NCI-H2081 treated with DMSO at 0.1 percent for 48 hours (cell line): ENCODE measurements around the gene CELA3A.
"Not testable (repeated sequence)": the region's sequence is repeated elsewhere in the genome, so short reads cannot be mapped to it uniquely, and the experiment has no call there.

Source experiments
- DNase-seq: peaks from one replicate; lab custom pipeline; 2025; lab: John Stamatoyannopoulos, UW

Gene CELA3A

DNA sequence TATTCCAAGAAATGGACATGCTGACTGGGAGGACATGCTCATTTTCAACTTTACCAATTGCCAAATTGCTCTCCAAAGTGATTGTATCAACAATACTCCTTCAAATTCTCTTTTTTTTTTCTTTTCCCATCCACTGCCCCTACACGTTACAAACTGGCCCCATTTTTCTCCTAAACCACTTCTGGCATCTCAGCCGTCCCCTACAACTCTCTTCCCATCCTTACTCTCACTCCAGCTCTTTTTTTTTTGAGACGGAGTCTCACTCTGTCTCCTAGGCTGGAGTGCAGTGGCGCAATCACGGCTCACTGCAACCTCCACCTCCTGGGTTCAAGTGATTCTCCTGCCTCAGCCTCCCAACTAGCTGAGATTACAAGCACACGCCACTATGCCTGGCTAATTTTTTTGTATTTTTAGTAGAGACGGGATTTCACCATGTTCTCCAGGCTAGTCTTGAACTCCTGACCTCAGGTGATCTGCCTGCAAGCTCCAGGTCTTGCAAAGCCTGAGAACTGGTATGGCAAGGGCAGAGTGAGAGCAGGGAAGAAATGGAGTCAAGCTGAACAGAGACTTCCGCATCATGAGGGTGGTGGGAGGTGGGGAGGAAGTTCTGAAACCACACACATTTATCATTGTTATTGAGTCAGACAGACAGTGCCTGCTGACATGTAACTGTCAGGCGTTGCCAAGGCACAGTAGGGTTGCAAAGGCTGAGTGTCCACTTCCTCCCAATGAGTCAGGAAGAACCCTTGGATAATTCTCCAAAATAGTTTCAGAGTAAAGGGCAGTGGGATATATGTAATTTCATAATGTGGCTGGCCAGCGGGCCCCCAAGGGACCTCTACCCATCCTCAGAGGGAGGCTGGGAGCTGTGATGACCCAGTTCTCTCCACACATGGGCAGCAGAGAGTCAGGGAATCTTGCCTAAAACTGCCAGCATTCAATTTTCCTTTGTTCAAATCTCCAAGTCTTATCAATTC, 17.4 kb downstream of the CELA3A start:
- no peak for DNase-seq

- no peak for DNase-seq
Observed at GRCh38 chr1:22021061-22021460, 19.6 kb downstream of the CELA3A start.

DNA sequence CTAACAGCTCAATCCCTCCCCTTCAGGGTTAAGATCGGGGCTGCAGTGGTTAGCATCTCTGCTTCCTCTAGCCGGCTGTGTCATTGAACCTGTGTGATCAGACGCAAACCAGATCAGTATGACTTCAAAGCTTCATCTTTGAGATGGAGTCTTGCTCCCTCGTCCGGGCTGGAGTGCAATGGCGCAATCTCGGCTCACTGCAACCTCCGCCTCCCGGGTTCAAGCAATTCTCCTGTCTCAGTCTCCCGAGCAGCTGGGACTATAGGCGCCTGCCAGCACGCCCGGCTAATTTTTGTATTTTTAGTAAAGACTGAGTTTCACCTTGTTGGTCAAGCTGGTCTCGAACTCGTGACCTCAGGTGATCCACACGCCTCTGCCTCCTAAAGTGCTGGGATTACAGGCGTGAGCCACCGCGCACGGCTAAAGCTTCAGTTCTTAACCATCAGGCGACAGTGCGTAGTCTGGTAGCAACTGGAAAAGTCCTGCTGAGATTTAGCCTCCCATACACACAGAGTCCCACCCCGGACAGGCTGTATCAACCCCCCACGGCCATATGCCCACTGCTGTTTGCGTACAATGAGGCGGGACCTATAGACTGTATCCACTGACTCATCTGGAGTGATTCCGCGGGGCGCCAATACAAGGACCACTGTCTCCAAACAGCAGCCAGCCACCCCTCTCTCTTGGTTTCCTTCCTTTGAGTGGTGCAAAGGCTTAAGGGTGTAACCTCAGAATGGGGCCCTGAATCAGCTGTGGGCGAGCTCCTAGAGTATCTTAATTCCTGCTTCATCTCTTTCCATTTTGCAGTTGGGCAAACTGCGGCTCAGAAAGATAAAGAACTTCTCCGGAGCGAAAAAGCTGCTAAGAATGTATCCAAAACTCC, 23.3 kb downstream of the CELA3A start:
- DNase-seq: peak; percentile 81

DNA sequence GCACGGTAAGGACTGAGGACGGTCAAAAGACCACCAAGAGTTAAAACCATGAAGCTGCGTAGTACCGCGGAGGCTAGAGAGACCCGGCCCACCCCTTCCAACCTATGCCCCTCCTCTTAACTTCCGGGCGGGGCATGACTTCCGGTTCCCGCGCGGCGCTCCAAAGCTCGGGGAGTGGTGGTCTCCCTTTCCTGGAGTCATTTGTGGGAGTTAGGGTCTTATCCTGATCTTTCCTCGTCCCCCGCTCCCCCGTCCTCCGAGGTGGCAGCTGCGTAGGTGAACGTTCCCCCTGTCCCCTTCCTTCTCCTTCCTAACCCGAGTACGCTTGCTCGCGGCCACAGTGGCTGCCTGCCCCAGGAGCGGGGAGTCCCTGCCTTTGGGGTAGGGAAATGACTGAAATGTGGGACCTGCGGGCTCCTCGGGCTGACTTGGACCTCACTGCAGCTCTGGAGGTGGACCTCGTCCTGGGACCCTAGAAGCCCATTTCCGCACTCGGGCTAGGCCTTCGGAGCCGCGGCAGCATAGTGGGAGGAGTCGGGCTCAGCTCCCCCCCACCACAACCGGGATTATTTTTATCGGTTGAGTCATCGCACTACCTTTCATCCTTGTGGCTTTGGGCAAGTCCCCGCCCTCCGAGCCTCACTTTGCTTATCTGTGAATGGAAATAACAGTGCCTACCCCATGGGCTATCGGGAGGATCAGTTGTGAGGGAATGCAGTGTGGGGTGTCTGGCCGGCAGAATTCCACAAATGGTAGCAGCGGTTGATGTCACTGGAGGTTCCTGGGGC, 24.1 kb downstream of the CELA3A start:
- DNase-seq: peak; percentile 81

DNA sequence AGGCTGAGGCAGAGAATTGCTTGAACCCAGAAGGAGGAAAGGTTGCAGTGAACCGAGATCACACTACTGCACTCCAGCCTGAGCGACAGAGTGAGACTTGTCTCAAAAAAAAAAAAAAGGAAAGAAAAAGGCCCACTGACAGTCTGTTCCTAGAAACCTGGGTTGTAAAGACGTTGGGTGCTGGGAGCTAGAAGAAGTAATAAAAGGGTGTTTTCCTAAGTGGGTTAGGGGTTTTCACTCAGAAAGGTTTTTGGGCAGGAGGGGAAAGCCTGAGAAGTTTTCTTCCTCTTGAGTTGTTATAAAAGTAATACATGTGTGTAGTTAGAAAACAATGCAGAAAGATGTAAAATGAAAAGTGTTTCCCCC, 25.4 kb downstream of the CELA3A start:
- no peak for DNase-seq

DNA sequence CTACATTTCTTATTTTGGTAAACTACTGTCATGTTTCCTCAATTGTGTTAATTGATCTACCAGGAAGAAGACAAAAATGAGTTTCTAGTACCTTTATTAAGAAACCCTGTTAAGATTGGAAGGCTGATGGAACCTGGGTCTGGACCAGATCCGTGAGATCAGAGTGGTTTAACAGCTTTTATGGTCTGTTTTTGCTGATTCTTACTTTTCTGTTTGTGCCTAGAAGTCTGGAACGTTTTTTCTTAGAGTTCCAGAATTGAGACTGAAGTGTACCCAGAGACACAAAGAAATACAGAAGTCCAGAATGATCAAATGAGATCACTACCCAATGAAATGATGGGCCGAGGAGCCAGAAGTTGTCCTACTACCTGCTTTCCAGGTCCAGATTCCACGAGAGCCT, 28.6 kb downstream of the CELA3A start:
- no peak for DNase-seq

DNA sequence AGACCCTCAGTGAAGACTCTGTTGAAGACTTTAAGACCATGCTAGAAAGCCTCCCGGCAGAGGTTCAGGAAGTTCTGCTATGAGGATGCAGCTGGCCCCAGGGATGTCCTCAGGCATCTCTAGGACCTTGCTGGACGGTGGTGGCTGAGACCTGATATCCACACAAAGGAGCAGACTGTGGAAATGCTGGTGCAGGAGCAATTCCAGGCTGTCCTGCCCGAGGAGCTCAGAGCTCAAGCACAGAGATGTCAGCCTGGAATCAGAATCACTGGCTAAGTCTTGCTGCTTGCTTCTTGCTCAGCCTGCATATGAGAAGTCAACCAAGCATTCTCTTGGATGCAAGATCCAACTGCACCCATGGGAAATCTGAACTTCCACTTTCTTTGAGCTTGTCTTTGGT, 29.0 kb downstream of the CELA3A start:
- no peak for DNase-seq

DNA sequence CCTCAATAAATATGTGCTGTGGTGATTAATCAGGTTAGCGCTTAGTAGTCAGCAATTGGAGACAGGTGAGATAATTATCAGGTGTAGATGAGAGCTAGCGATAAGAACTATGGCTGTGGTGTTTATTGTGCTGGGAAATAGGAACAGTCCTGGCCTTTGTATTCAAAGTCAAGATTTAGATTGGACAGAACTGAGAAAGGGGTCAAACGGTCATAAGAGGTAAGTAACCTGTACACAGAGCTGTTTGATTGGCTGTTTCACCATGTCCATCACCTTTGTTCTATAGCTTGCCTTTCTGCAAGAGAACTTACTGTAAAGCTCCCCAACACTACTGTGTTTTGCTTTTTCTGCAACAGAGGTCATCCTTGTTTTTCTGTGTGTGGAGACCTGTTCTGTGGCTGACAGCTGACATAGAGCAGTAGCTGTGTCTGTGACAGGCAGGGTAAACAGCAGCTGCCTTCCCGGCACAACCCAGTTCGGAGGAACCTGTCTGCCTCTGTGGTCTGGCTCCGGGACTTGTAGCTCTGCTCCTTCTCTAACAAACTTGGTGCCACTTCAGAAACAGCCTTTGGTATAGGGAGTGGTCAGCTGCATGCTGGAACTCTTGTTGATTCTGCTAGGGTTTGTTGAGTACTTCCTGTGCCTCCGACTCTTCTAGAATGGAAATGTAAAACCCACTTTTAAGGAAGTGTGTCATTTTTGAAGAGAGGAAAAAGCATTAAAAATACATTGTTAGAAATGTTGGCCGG, 29.9 kb downstream of the CELA3A start:
- DNase-seq: no peak

GRCh38 chr1:22034834-22035233, 33.4 kb downstream of the CELA3A start:
- not testable (repeated sequence) for DNase-seq

DNA sequence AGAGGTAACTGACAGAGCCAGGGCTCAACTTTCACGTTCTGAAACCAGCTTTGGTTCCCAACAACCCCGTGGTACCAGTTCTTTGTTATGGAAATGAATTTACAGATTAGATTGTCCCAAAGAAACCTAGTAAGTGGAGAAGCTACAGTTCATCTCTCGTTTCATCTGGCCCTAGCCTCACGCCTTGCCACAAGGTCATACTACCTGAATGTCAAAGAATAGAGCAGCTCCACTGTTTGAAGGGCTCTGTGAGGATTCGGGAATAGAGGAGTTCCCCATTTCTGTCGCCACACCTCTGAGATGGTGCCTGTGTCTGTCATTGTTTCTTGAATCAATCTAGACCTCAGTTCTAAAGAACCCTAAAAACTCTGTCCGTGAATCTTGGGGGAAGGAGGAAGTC, 36.1 kb downstream of the CELA3A start:
- no peak for DNase-seq

DNA sequence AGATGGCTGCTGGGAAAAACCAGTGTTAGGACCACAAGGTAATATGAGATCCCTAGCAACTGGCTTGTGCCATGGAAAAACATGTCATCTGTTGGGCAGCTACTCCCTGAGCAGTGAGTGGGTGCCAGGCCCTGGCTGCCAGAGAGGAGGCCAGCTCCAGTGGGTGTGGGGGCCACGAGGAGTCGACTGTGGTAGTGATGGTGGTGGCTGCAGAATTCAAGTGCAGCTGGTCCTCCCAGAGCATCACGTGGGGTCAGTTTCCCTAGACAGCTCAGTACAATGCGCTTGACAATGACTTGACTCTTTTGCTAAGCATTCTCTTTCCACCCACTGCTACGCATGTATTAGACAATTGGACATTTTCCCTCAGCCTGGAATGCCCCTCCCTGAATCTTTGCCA, 36.6 kb downstream of the CELA3A start:
- DNase-seq: no peak

- DNase-seq: no peak
Observed at GRCh38 chr1:22039594-22040285, 38.3 kb downstream of the CELA3A start.

DNA sequence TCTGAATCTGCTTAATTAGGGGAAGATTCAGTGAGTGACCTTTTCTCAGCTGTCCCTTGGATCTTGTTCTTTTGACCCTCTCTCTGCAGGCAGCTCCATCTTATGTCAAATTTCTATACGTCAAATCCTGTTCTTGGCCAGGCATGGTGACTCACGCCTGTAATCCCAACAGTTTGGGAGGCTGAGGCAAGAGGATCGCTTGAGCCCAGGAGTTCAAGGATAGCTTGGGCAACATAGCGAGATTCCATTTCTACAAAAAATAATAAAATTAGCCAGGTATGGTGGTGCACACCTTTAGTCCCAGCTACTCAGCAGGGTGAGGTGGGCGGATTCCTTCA, 38.8 kb downstream of the CELA3A start:
- no peak for DNase-seq

DNA sequence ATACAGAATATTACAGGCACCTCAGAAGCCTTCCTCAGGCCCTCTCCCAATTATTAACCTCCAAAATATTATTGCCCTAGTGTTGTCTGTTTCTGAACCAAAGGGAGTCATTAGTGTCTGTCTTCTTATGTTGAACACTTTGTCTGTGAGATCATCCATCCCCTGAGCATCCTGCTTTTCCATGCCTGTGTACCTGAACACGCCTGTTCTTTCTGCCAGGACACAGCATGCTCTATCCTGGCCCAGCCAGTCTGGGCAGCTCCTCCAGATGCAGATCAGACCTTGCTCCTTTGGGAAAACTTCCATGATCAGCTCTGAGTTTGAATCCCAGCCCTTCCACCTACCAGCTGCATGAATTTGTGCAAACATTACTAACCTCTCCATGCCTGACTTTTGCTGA, 40.0 kb downstream of the CELA3A start:
- DNase-seq: no peak

- no peak for DNase-seq
Observed at GRCh38 chr1:22043198-22043769, 41.8 kb downstream of the CELA3A start.

GRCh38 chr1:22044690-22045420, 43.4 kb downstream of the CELA3A start:
- no peak for DNase-seq

GRCh38 chr1:22045604-22046228, 44.3 kb downstream of the CELA3A start:
- DNase-seq: no peak

DNA sequence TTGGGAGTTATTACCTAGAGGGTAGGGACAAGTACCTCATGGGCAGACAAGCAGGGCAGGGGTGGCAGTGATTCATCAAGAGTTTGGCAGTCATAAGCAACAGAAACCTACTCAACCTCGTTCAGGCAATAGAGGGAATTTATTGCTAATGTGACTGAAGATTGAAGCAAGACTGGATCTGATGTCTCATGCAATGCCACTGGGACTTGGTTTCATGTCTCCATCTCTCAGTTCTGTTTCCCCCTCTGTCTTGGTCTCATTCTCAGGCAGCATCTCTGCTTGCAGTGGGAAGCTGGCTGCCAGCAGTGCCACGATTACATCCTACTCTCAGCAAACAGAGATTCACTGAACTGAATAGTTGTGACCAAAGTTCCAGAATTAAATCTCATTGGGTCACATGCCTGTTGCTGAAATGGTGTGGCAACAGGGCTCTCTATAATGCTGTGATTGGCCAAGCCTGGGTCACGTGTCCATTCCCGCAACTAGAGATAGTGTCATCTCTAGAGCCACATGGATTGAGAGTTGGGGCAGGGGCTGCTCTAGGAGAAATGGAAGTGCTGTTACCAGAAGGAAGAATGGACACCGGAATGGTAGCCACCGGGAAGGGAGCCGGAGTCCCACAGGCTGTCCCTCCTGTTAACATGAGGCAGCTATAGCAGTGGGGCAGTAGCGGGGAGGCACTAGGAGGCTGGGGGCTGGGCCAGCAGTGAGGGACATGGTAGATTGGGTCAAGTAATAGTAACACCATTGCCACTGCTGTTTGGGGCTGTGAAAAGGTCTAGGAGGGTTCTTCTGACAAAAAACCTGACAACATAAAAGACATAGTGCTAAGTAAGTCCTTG, 47.1 kb downstream of the CELA3A start:
- no peak for DNase-seq
